Neuronal stem cell (in vitro differentiated cells): ENCODE measurements around the gene LRP1B.

ENCODE experiments used
- DNase-seq: peaks from one replicate; pipeline ENCODE4 v3.0.0-alpha.2; 2013; ENCODE audit warnings: low spot score
- H2AFZ ChIP-seq: one replicate; pipeline ENCODE4 v1.6.1; 2013; ENCODE audit warnings: mild to moderate bottlenecking, low read length, inconsistent platforms
- H2AK5ac ChIP-seq: 2 replicates; pipeline ENCODE4 v1.6.1; 2013; ENCODE audit warnings: low read depth, mild to moderate bottlenecking, inconsistent platforms, low read length, moderate library complexity, mixed read lengths
- H2BK120ac ChIP-seq: 2 replicates; pipeline ENCODE4 v1.6.1; 2013; ENCODE audit warnings: low read depth, mild to moderate bottlenecking, inconsistent platforms, low read length, moderate library complexity, mixed read lengths
- H2BK12ac ChIP-seq: one replicate; pipeline ENCODE4 v1.6.1; 2013; ENCODE audit warnings: low read length, inconsistent platforms
- H2BK15ac ChIP-seq: 2 replicates; pipeline ENCODE4 v1.6.1; 2013; ENCODE audit warnings: mild to moderate bottlenecking, low read length, inconsistent platforms, mixed read lengths
- H2BK5ac ChIP-seq: one replicate; pipeline ENCODE4 v1.6.1; 2013; ENCODE audit warnings: inconsistent platforms, mild to moderate bottlenecking, low read length, moderate library complexity
- H3K14ac ChIP-seq: one replicate; pipeline ENCODE4 v1.6.1; 2013; ENCODE audit warnings: low read length, inconsistent platforms
- H3K18ac ChIP-seq: 2 replicates; pipeline ENCODE4 v1.6.1; 2013; ENCODE audit warnings: low read length, inconsistent platforms
- H3K23ac ChIP-seq: 2 replicates; pipeline ENCODE4 v1.6.1; 2013; ENCODE audit warnings: low read depth, mild to moderate bottlenecking, mixed read lengths, low read length, inconsistent platforms; ENCODE audit not compliant: poor library complexity
- H3K27ac ChIP-seq: replicated peaks from 3 replicates; pipeline ENCODE4 v1.5.1; 2013; ENCODE audit warnings: low read length, inconsistent platforms
- H3K27me3 ChIP-seq, 3 experiments: 2 replicates each; pipeline ENCODE4 v1.6.1; 2013; ENCODE audit warnings: low read length in 3 of 3, mild to moderate bottlenecking in 2 of 3, inconsistent platforms in 1 of 3, low read depth in 1 of 3, mixed read lengths in 1 of 3, moderate library complexity in 1 of 3; ENCODE audit not compliant: control insufficient read depth in 3 of 3, insufficient read depth in 3 of 3
- H3K36me3 ChIP-seq, 2 donors: replicated peaks in 1 of 2; 2 replicates each; pipeline ENCODE4 v1.6.1; 2013; ENCODE audit warnings: low read length in 2 of 2; ENCODE audit not compliant: control insufficient read depth in 2 of 2, insufficient read depth in 2 of 2
- H3K4ac ChIP-seq: 2 replicates; pipeline ENCODE4 v1.6.1; 2013; ENCODE audit warnings: inconsistent platforms, mild to moderate bottlenecking, low read length, moderate library complexity
- H3K4me1 ChIP-seq, 2 donors: 1 replicate in 1 of 2; 2 replicates in 1 of 2; pipeline ENCODE4 v1.6.1; 2013; ENCODE audit warnings: low read length in 2 of 2, low read depth in 1 of 2; ENCODE audit not compliant: control insufficient read depth in 2 of 2, insufficient read depth in 1 of 2
- H3K4me2 ChIP-seq: one replicate; pipeline ENCODE4 v1.6.1; 2013; ENCODE audit warnings: mild to moderate bottlenecking, low read length, inconsistent platforms; ENCODE audit not compliant: insufficient read depth, poor library complexity, severe bottlenecking
- H3K4me3 ChIP-seq, 2 donors: 2 replicates each; pipeline ENCODE4 v1.5.1; 2013; ENCODE audit warnings: low read length in 2 of 2, mild to moderate bottlenecking in 2 of 2, inconsistent platforms in 1 of 2, moderate library complexity in 1 of 2
- H3K79me1 ChIP-seq: one replicate; pipeline ENCODE4 v1.6.1; 2013; ENCODE audit warnings: low read depth, mild to moderate bottlenecking, inconsistent platforms, low read length, moderate library complexity
- H3K9ac ChIP-seq: one replicate; pipeline ENCODE4 v1.6.1; 2013; ENCODE audit warnings: mild to moderate bottlenecking, low read depth, low read length, inconsistent platforms; ENCODE audit not compliant: poor library complexity
- H3K9me3 ChIP-seq, 2 donors: replicated peaks in 1 of 2; 2 replicates each; pipeline versions ENCODE3 to v1.6.1; 2013; ENCODE audit warnings: low read length in 2 of 2, mild to moderate bottlenecking in 2 of 2, inconsistent platforms in 1 of 2, low read depth in 1 of 2, mixed read lengths in 1 of 2, moderate library complexity in 1 of 2; ENCODE audit not compliant: control insufficient read depth in 2 of 2, insufficient read depth in 1 of 2
- H4K8ac ChIP-seq: one replicate; pipeline ENCODE4 v1.6.1; 2013; ENCODE audit warnings: low read depth, mild to moderate bottlenecking, inconsistent platforms, low read length, moderate library complexity
- H4K91ac ChIP-seq: one replicate; pipeline ENCODE4 v1.6.1; 2013; ENCODE audit warnings: low read length, low read depth, mild to moderate bottlenecking, inconsistent platforms; ENCODE audit not compliant: poor library complexity
- WGBS, 2 donors: extraction: QIAGEN DNeasy Blood & Tissue Kit; methylation state at CpG; one replicate each; pipeline ENCODE4 v1.1.7; 2013; ENCODE audit warnings: missing lambda C conversion rate in 2 of 2, mixed read lengths in 1 of 2; ENCODE audit not compliant: insufficient read length in 2 of 2, insufficient replicate concordance in 1 of 2; ENCODE audit errors: extremely low coverage in 2 of 2; 5-methylcytosine and 5-hydroxymethylcytosine counted together

LRP1B gene

GRCh38 chr2:140353541-140353940, 1777.3 kb downstream of the LRP1B start:
- Histone ChIP-seq H3K4ac (no peak overlapping the region), H2BK15ac (no peak overlapping the region), H2BK120ac (no peak overlapping the region), H3K27me3 (no peaks in the 10 kb centered on the region), H2AFZ (no peak overlapping the region), H4K8ac (no peak overlapping the region), H3K14ac (no peak overlapping the region), H2AK5ac (no peak overlapping the region), H2BK5ac (no peak overlapping the region), H3K27ac (no peak overlapping the region), H3K4me2 (no peak overlapping the region), H3K4me1 (peaks cover 2 to 5% of the 10 kb centered on the region in 2 donors), H3K4me3 (no peak overlapping the region), H3K18ac (no peak overlapping the region), H3K23ac (no peak overlapping the region), H4K91ac (no peak overlapping the region), H3K9ac (no peak overlapping the region), H2BK12ac (no peak overlapping the region), H3K36me3 (no peaks in the 10 kb centered on the region), H3K79me1 (no peaks in the 10 kb centered on the region), H3K9me3 (no peaks in the 10 kb centered on the region)
- WGBS, 2 donors, result no CpG with 5 or more reads among the region's 2 CpGs
- DNase-seq, result no peak

GRCh38 chr2:140351692-140352091, 1779.1 kb downstream of the LRP1B start:
- no peak overlapping the region for H3K4me2 ChIP-seq
- H3K23ac ChIP-seq, result no peak overlapping the region
- no peak overlapping the region for H4K91ac ChIP-seq
- no peaks in the 10 kb centered on the region for H3K9me3 ChIP-seq
- H4K8ac ChIP-seq, result no peak overlapping the region
- H3K27ac ChIP-seq, result no peak overlapping the region
- H3K18ac ChIP-seq, result no peak overlapping the region
- no peak overlapping the region for H2BK15ac ChIP-seq
- peaks cover 2 to 5% of the 10 kb centered on the region in 2 donors for H3K4me1 ChIP-seq
- no peak overlapping the region for H2BK12ac ChIP-seq
- no peak overlapping the region for H3K4me3 ChIP-seq
- H3K9ac ChIP-seq, result no peak overlapping the region
- no peaks in the 10 kb centered on the region for H3K27me3 ChIP-seq
- H3K79me1 ChIP-seq, result no peaks in the 10 kb centered on the region
- no peak overlapping the region for H3K14ac ChIP-seq
- no peaks in the 10 kb centered on the region for H3K36me3 ChIP-seq
- H2BK5ac ChIP-seq, result no peak overlapping the region
- H2AFZ ChIP-seq, result no peak overlapping the region
- H3K4ac ChIP-seq, result no peak overlapping the region
- WGBS, 2 donors, result no CpG with 5 or more reads among the region's 3 CpGs
- no peak for DNase-seq
- H2BK120ac ChIP-seq, result no peak overlapping the region
- no peak overlapping the region for H2AK5ac ChIP-seq

GRCh38 chr2:140349695-140350094, 1781.1 kb downstream of the LRP1B start:
- Histone ChIP-seq H2BK5ac (no peak overlapping the region), H2BK12ac (no peak overlapping the region), H3K9me3 (no peaks in the 10 kb centered on the region), H3K9ac (no peak overlapping the region), H3K27me3 (no peaks in the 10 kb centered on the region), H2AK5ac (no peak overlapping the region), H3K14ac (no peak overlapping the region), H3K36me3 (no peaks in the 10 kb centered on the region), H3K18ac (no peak overlapping the region), H3K23ac (no peak overlapping the region), H3K79me1 (no peaks in the 10 kb centered on the region), H3K4me3 (no peak overlapping the region), H3K4ac (no peak overlapping the region), H3K4me1 (peaks cover 2% of the 10 kb centered on the region in 2 donors), H3K27ac (no peak overlapping the region), H3K4me2 (no peak overlapping the region), H2AFZ (no peak overlapping the region), H4K8ac (no peak overlapping the region), H4K91ac (no peak overlapping the region), H2BK15ac (no peak overlapping the region), H2BK120ac (no peak overlapping the region)
- no peak for DNase-seq
- no CpG with 5 or more reads among the region's 3 CpGs for WGBS, 2 donors

- H3K4ac ChIP-seq, result no peak overlapping the region
- no peaks in the 10 kb centered on the region for H3K79me1 ChIP-seq
- no peak overlapping the region for H3K23ac ChIP-seq
- H3K27me3 ChIP-seq, result no peaks in the 10 kb centered on the region
- H2AFZ ChIP-seq, result no peak overlapping the region
- peak; percentile 12 for DNase-seq
- no peak overlapping the region for H3K27ac ChIP-seq
- H3K4me1 ChIP-seq, result peaks cover 2% of the 10 kb centered on the region in 2 donors
- H2BK5ac ChIP-seq, result no peak overlapping the region
- H2BK12ac ChIP-seq, result no peak overlapping the region
- no peak overlapping the region for H4K91ac ChIP-seq
- no peak overlapping the region for H2AK5ac ChIP-seq
- no peak overlapping the region for H3K4me2 ChIP-seq
- no peaks in the 10 kb centered on the region for H3K9me3 ChIP-seq
- no peaks in the 10 kb centered on the region for H3K36me3 ChIP-seq
- no peak overlapping the region for H2BK15ac ChIP-seq
- no peak overlapping the region for H4K8ac ChIP-seq
- no peak overlapping the region for H3K9ac ChIP-seq
- no peak overlapping the region for H2BK120ac ChIP-seq
- no peak overlapping the region for H3K14ac ChIP-seq
- no CpG with 5 or more reads among the region's 4 CpGs for WGBS, 2 donors
- no peak overlapping the region for H3K4me3 ChIP-seq
- no peak overlapping the region for H3K18ac ChIP-seq
Observed at GRCh38 chr2:140348826-140349225, 1782.0 kb downstream of the LRP1B start.
